ENCODE data around the gene SCAF1.

SCAF1 gene

DNA sequence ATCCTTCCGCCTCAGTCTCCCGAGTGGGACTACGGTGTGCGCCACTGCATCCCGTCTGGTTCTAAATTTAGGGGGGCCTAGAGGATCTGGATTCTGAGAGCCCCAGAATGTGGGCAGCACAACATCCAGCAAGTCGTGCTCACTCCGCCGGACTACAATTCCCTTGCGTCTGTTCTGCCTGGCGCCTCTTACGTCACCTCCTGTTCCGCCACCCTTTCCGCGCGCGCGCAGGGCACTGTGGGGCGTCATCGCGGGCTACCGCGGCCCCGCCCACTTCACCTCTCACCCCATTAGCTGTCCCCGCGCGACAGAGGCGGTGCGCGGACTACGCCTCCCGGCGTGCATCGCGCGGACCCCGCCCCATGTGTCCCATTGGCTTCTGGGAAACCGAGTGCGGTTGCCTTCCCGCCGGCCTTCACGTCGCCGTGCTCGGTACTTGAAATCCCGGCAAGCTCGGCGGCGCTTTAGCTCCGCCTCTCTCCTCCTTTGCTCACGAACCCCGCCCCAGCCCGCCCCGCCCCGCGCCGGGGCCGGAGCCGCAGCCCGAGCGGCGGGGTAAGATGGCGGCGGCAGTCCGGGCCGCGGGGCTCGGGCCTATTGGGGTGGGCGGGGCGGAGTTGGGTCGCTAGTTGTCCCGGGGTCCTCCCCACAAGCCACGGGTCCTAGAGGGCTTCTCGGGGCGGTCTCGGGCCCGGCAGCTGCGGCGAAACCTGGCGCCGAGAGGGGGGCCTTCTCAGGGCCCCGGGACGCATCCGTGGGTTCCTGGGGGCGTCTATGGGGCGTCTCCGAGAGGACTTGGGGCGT, at the start of gene SCAF1:
SCAF1 (plus strand) TSS at position 522 of the 804 bp plus-strand sequence. CDS start 2,818 bp downstream, outside the sequence.
- peak; percentile 99 for DNase-seq

DNA sequence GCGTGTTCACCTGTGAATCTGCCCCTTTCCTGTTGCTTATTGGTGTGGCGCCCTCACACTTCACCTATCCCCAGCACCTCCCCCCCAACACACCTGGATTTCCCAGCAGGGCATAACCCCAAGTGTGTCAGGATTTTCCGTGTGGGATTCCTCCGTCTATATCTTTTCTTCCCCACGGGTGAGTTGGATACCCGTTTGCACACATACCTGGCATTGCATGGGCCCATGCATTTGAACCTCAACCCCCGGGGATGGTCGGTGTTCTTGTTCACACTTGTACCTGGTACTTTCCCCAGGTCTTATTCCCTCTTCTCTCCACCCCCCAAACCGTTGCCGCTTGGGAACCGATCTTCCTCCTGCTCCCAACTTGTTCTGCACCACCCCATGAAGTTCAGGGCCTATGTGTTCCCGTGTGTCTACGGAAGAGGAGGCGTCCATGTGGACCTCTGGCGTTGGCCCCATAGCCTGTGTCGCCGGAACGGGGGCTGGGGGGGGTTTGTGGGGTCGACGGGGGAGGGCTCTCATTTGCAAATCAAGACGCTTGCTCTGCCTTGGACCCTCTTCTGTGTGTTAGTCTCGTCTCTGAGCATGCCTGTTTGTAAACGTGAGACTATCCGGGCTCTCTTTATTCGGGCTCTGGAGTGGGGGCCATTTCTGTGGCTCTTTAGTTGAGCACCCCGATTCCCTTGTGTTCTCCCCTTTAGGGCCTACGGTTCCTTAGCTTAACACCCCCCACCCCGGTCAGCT, 49.4 kb upstream of the SCAF1 start:
- DNase-seq = no peak

- DNase-seq = peak; percentile 92
These were observed 48.5 kb upstream of the SCAF1 start for GRCh38 chr19:49593233-49594113.

- no peak for DNase-seq
These were observed 47.6 kb upstream of the SCAF1 start for GRCh38 chr19:49594157-49594992.

DNA sequence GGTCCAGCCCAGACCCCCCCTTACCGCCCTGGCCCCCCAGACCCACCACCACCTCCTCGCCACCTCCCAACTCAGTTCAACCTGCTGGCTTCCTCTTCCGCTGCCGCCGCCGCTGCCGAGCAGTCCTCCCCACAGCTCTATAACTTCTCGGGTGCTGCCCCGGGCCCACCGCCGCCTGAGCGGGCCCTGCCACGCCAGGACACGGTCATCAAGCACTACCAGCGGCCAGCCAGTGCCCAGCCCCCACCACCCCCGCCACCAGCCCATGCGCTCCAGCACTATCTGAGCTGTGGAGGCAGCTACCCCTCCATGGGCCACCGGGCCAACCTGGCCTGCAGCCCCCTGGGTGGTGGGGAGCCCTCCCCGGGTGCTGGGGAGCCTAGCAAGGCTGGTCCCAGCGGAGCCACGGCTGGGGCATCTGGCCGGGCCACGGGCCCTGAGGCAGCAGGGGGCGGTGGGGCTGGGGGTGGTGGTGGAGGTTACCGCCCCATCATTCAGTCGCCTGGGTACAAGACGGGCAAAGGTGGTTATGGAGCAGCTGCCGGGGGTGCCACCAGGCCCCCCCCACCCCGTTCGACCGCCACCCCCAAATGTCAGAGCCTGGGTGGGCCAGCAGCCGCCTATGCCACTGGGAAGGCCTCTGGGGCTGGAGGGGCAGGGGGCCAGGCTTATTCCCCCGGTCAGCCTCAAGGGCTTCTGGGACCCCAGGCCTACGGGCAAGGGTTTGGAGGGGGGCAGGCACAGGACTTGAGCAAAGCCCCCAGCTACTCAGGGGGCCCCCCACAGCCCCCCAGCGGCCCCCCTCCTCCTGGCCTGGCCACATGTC, 46.8 kb upstream of the SCAF1 start:
- no peak for DNase-seq

DNA sequence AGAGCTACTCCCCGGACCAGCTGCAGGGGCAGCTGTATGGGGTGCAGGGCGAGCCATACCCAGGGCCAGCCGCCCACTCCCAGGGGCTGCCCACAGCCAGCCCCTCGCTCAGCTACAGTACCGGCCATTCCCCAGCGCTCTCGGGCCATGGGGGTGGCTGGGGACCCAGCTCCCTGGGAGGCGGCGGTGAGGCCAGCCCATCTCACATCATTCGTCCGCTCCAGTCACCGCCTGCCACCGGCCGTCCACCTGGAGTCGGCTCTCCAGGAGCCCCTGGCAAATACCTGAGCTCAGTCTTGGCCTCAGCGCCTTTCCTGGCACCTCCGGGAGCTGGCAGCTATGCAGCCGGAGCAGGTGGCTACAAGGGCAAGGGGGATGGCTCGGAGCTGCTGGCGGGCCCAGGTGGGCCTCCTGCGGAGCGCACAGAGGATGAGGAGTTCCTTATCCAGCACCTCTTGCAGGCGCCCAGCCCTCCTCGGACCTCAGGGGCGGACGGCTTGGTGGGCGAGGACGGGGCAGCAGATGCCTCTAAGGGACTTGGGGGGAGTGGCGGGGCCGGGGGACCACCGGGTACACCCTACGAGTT, 46.1 kb upstream of the SCAF1 start:
- DNase-seq = no peak

DNA sequence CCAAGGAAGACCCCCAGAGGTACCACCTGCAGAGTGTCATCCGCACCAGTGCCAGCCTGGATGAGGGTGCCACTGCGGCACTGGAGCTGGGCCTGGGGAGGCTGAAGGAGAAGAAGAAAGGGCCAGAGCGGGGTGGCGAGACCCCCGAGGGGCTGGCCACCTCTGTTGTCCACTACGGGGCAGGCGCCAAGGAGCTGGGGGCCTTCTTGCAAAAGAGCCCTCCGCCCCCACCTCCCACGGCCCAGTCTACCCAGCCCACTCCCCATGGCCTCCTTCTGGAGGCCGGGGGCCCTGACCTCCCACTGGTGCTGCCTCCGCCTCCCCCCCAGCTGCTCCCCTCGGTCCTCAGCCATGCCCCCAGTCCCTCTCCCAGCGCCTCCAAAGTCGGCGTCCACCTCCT, 45.6 kb upstream of the SCAF1 start:
- DNase-seq = no peak

GRCh38 chr19:49596954-49597702, 44.9 kb upstream of the SCAF1 start:
- no peak for DNase-seq

GRCh38 chr19:49597703-49597974, 44.4 kb upstream of the SCAF1 start:
- DNase-seq = no peak

- no peak for DNase-seq
These were observed 42.4 kb upstream of the SCAF1 start for GRCh38 chr19:49599378-49600295.

DNA sequence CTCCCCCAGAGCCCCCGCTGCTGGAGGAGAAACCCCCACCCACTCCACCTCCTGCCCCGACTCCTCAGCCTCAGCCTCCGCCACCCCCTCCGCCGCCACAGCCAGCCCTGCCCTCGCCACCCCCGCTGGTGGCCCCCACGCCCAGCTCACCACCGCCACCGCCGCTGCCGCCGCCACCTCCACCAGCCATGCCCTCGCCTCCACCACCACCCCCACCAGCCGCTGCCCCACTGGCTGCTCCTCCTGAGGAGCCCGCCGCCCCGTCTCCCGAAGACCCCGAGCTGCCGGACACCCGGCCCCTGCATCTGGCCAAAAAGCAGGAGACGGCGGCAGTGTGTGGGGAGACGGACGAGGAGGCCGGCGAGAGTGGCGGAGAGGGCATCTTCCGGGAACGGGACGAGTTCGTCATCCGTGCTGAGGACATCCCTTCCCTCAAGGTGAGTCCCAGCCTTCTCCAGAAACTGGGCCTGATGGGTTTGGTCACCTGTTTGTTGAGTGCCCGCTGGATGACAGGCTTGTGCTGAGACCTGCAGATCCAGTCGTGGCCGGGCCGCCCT, 40.4 kb upstream of the SCAF1 start:
- DNase-seq = no peak

DNA sequence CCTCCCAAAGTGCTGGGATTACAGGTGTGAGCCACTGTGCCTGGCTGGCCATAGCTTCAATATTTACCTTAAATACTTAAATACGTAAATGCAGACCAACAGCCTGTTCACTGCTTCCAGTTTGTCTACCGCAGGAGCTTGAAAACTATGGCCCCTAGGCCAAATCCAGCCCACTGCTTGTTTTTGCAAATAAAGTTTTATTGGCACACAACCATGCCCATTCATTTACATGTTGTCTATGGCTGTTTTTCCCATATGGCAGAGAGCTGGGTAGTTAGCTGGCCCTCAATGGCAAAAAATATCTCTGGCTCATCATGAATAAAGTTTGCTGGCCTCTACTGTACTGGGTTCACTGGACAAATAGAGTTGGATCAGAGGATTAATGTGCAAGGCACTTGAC, 39.2 kb upstream of the SCAF1 start:
- no peak for DNase-seq

DNA sequence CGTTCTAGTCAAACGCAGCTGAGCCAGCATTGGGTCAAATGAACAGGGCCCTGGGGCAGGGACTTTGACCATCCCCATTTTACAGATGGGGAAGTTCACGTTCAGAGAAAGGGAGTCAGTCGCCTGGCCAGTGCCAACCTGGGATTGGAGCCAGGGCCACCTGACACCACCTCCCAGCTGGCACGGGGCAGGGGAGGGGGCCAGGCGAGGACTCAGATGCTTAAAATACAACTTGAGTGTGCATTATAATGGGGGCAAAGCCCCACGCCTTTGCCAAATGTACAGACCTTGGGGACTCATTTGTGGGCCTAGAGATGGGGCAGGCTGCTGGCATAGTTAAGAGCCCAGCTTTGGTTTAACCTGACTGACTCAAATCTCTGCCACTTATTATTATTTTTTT, 36.4 kb upstream of the SCAF1 start:
- no peak for DNase-seq

- no peak for DNase-seq
These were observed 32.4 kb upstream of the SCAF1 start for GRCh38 chr19:49609499-49610092.

DNA sequence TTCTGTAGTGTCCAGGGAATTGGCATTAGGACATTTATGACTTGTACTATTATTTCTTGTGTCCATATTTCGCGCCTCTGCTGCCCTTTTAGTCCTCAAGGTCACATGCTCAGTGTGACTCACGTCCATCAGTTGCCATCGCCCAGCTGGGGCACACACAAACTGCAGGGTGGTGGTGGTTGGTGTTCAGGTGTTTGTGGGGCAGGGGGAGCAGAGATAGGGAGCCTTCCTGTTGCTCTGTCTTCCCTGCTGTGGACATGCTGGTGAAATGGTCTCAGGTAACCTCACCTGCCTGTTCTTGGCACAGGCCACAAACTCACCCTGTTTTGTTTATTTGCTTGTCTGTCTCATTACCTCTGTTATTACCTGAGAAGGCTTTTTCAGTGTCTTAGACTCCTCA, 28.6 kb upstream of the SCAF1 start:
- DNase-seq = no peak

GRCh38 chr19:49614096-49614833, 27.7 kb upstream of the SCAF1 start:
- no peak for DNase-seq

GRCh38 chr19:49615861-49616260, 26.1 kb upstream of the SCAF1 start:
- no peak for DNase-seq

GRCh38 chr19:49616532-49616931, 25.5 kb upstream of the SCAF1 start:
- DNase-seq = no peak
